CD14-positive monocyte (primary cell): ENCODE data around the gene CAMSAP3. TPM values are rescaled to one million over a fixed set of nuclear protein-coding genes. Genes with fewer than 3 reads are reported as not detected.

Source experiments
- DNase-seq, 3 donors: peaks; one replicate each; pipeline ENCODE4 v3.0.0-alpha.2; 2011 to 2022
- H2AFZ ChIP-seq: 2 replicates; pipeline ENCODE4 v1.6.0; 2012; ENCODE audit warnings: mild to moderate bottlenecking, low read depth, low read length, inconsistent platforms; ENCODE audit not compliant: insufficient read depth, poor library complexity, severe bottlenecking
- H3K27ac ChIP-seq, 2 donors: 1 replicate in 1 of 2; 2 replicates in 1 of 2; pipeline ENCODE4 v1.5.1; 2012 to 2013; ENCODE audit warnings: low read length in 2 of 2, control low read depth in 1 of 2, inconsistent platforms in 1 of 2, low read depth in 1 of 2, mild to moderate bottlenecking in 1 of 2
- H3K27me3 ChIP-seq, 2 donors: one replicate each; pipeline versions ENCODE4 v1.6.0 to v1.6.1; 2011 to 2013; ENCODE audit warnings: low read length in 2 of 2; ENCODE audit not compliant: control insufficient read depth in 2 of 2, insufficient read depth in 2 of 2
- H3K36me3 ChIP-seq, 2 donors: replicated peaks in 1 of 2; 1 replicate in 1 of 2; 2 replicates in 1 of 2; pipeline versions ENCODE4 v1.5.1 to v1.6.1; 2012 to 2013; ENCODE audit warnings: low read length in 2 of 2, control low read depth in 1 of 2, inconsistent platforms in 1 of 2, mild to moderate bottlenecking in 1 of 2; ENCODE audit not compliant: insufficient read depth in 2 of 2, control insufficient read depth in 1 of 2
- H3K4me1 ChIP-seq, 2 donors: 1 replicate in 1 of 2; 2 replicates in 1 of 2; pipeline versions ENCODE4 v1.5.1 to v1.6.1; 2012 to 2013; ENCODE audit warnings: low read length in 2 of 2, control low read depth in 1 of 2, inconsistent platforms in 1 of 2, mild to moderate bottlenecking in 1 of 2, moderate library complexity in 1 of 2; ENCODE audit not compliant: insufficient read depth in 2 of 2, control insufficient read depth in 1 of 2
- H3K4me2 ChIP-seq: replicated peaks from 2 replicates; pipeline ENCODE3; 2012; ENCODE audit warnings: low read length, moderate library complexity, mild to moderate bottlenecking; ENCODE audit not compliant: poor library complexity, severe bottlenecking; ENCODE audit errors: extremely low read depth
- H3K4me3 ChIP-seq, 3 experiments: fragments of 200-600 bp in 1 of 3; sonication (generic) in 1 of 3; replicated peaks in 1 of 3; 1 replicate in 2 of 3; 2 replicates in 1 of 3; pipeline ENCODE4 v1.5.1; 2011 to 2013; ENCODE audit warnings: low read length in 3 of 3, mild to moderate bottlenecking in 3 of 3, control low read depth in 2 of 3, low read depth in 2 of 3, inconsistent platforms in 1 of 3, moderate library complexity in 1 of 3
- H3K79me2 ChIP-seq: 2 replicates; pipeline ENCODE4 v1.6.0; 2012; ENCODE audit warnings: mild to moderate bottlenecking, control low read depth, inconsistent platforms, low read length, moderate library complexity; ENCODE audit not compliant: insufficient read depth
- H3K9ac ChIP-seq: 2 replicates; pipeline ENCODE4 v1.6.0; 2017; ENCODE audit warnings: low read length, mild to moderate bottlenecking; ENCODE audit not compliant: insufficient read depth, poor library complexity, severe bottlenecking
- H3K9me3 ChIP-seq, 2 donors: replicated peaks in 1 of 2; 1 replicate in 1 of 2; 2 replicates in 1 of 2; pipeline versions ENCODE4 v1.5.1 to v1.6.1; 2012 to 2013; ENCODE audit warnings: low read length in 2 of 2, control low read depth in 1 of 2; ENCODE audit not compliant: control insufficient read depth in 1 of 2, insufficient read depth in 1 of 2
- H4K20me1 ChIP-seq: 2 replicates; pipeline ENCODE4 v1.6.0; 2012; ENCODE audit warnings: mild to moderate bottlenecking, low read length, control low read depth, moderate library complexity; ENCODE audit not compliant: insufficient read depth
- H3K27ac Mint-ChIP-seq, 7 donors: one replicate each; pipeline ENCODE4 v1.8.0; 2020; ENCODE audit warnings: mild to moderate bottlenecking in 7 of 7, mixed read lengths in 7 of 7, moderate library complexity in 6 of 7, inconsistent platforms in 2 of 7
- H3K27me3 Mint-ChIP-seq, 3 donors: one replicate each; pipeline ENCODE4 v1.8.0; 2021 to 2022; ENCODE audit warnings: low read depth in 3 of 3, mild to moderate bottlenecking in 3 of 3, mixed read lengths in 3 of 3, moderate library complexity in 3 of 3, inconsistent platforms in 1 of 3
- H3K36me3 Mint-ChIP-seq, 2 donors: one replicate each; pipeline ENCODE4 v1.8.0; 2020; ENCODE audit warnings: mixed read lengths in 2 of 2, inconsistent platforms in 1 of 2, mild to moderate bottlenecking in 1 of 2
- H3K4me1 Mint-ChIP-seq: one replicate; pipeline ENCODE4 v1.8.0; 2020; ENCODE audit warnings: mild to moderate bottlenecking, mixed read lengths
- H3K4me3 Mint-ChIP-seq, 2 donors: one replicate each; pipeline ENCODE4 v1.8.0; 2020; ENCODE audit warnings: mild to moderate bottlenecking in 2 of 2, mixed read lengths in 2 of 2, moderate library complexity in 1 of 2
- H3K9me3 Mint-ChIP-seq, 7 donors: one replicate each; pipeline ENCODE4 v1.8.0; 2020 to 2022; ENCODE audit warnings: mixed read lengths in 7 of 7, mild to moderate bottlenecking in 6 of 7, moderate library complexity in 6 of 7, inconsistent platforms in 2 of 7
- whole genome bisulfite sequencing: methylation state at CpG from one replicate; pipeline ENCODE4 v1.1.5; 2013; ENCODE audit warnings: missing lambda C conversion rate; ENCODE audit not compliant: insufficient coverage; 5-methylcytosine and 5-hydroxymethylcytosine counted together
- intact Hi-C, 2 donors: fragments of 100-400 bp; cut with micrococcal nuclease; formaldehyde crosslinking; loops; one replicate each; pipeline versions ENCODE4 v1.15.0 to v1.15.1; 2023
- polyA plus RNA-seq, 3 donors: library from polyadenylated mRNA; depleted of rRNA in 1 of 3; unstranded in 2 of 3; stranded (reverse) in 1 of 3; fragments of 300-500 nt in 2 of 3; fragments of >200 nt in 1 of 3; fragmentation: Illumina TruSeq in 2 of 3; gene quantifications; 1 replicate in 2 of 3; 2 replicates in 1 of 3; pipeline ENCODE4 v1.2.3, GENCODE V29; 2012 to 2021
- TF ChIP-seq, protein P1 (sequence below): fragments of 200-600 bp; IDR thresholded peaks from one replicate; pipeline ENCODE4 v1.8.0; 2022; ENCODE audit warnings: antibody characterized with exemption, mild to moderate bottlenecking

The CAMSAP3 gene
- polyA plus RNA-seq, 3 donors, result 0.05 TPM; not detected in 2

DNA sequence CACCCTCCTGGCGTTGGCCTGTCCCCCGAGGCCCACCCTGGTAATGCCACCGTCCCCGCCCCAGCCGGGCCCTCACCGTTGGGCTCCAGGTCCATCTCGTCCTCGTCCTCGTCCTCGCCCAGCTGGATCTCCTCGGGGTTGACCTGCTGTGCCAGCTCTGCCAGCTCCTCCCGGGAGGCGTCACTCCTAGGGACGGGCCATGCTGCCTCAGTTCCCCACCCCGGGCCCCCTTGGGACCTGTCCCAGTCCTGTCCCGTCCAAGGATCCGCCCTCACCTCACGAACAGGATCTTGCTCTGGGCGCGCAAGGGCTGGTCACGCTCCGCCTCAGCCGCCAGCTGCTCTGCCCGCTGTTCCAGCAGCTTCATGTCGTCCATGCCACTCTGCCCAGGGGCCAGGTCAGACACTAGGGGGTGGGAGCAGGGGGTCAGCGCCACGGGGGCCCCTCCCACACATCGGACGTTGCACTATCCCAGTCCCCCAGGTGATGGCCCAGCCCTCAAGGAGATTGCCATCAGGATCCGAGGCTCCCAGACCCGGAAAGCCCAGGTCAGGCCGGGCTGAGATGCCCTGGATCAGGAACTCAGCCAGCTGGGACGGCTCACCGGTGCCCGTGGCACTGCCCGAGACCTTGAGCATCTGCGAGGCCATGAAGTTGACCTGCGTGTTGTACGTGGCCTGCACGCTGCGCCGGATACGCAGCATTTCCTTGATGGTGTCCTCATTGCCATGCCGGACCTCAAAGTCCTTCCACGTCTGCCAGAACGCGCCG lies 24.2 kb downstream of the CAMSAP3 start:
- TF ChIP-seq, protein P1, sequence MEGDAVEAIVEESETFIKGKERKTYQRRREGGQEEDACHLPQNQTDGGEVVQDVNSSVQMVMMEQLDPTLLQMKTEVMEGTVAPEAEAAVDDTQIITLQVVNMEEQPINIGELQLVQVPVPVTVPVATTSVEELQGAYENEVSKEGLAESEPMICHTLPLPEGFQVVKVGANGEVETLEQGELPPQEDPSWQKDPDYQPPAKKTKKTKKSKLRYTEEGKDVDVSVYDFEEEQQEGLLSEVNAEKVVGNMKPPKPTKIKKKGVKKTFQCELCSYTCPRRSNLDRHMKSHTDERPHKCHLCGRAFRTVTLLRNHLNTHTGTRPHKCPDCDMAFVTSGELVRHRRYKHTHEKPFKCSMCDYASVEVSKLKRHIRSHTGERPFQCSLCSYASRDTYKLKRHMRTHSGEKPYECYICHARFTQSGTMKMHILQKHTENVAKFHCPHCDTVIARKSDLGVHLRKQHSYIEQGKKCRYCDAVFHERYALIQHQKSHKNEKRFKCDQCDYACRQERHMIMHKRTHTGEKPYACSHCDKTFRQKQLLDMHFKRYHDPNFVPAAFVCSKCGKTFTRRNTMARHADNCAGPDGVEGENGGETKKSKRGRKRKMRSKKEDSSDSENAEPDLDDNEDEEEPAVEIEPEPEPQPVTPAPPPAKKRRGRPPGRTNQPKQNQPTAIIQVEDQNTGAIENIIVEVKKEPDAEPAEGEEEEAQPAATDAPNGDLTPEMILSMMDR, result no peak
- Histone ChIP-seq H2AFZ (no peak overlapping the region), H3K9ac (no peak overlapping the region), H3K4me3 (no peak overlapping the region), H3K27me3 (no peaks in the 10 kb centered on the region), H3K4me2 (no peak overlapping the region), H3K27ac (no peak overlapping the region), H3K79me2 (no peaks in the 10 kb centered on the region), H3K9me3 (no peaks in the 10 kb centered on the region), H4K20me1 (peaks cover 4% of the 10 kb centered on the region), H3K36me3 (peaks cover 55 to 67% of the 10 kb centered on the region in 2 donors), H3K4me1 (peaks cover 0 to 14% of the 10 kb centered on the region in 2 donors)
- H3K4me3 Mint-ChIP-seq, result no peak overlapping the region
- intact Hi-C loops, result loop anchor here in 1 of 2 donors (10.0 kb wide), 1 partner anchor 225 kb away; no protein-coding TSS in a partner anchor
- H3K27ac Mint-ChIP-seq, result no peak overlapping the region
- no peak for DNase-seq
- H3K27me3 Mint-ChIP-seq, result peaks cover 0 to 2% (median 2%) of the 10 kb centered on the region in 3 donors
- H3K9me3 Mint-ChIP-seq, result peaks cover 0 to 7% (median 0%) of the 10 kb centered on the region in 7 donors
- peaks cover 59 to 74% of the 10 kb centered on the region in 2 donors for H3K36me3 Mint-ChIP-seq
- H3K4me1 Mint-ChIP-seq, result peaks cover 17% of the 10 kb centered on the region
- WGBS, result 97% methylated on average over 40 of the region's 48 CpGs

DNA sequence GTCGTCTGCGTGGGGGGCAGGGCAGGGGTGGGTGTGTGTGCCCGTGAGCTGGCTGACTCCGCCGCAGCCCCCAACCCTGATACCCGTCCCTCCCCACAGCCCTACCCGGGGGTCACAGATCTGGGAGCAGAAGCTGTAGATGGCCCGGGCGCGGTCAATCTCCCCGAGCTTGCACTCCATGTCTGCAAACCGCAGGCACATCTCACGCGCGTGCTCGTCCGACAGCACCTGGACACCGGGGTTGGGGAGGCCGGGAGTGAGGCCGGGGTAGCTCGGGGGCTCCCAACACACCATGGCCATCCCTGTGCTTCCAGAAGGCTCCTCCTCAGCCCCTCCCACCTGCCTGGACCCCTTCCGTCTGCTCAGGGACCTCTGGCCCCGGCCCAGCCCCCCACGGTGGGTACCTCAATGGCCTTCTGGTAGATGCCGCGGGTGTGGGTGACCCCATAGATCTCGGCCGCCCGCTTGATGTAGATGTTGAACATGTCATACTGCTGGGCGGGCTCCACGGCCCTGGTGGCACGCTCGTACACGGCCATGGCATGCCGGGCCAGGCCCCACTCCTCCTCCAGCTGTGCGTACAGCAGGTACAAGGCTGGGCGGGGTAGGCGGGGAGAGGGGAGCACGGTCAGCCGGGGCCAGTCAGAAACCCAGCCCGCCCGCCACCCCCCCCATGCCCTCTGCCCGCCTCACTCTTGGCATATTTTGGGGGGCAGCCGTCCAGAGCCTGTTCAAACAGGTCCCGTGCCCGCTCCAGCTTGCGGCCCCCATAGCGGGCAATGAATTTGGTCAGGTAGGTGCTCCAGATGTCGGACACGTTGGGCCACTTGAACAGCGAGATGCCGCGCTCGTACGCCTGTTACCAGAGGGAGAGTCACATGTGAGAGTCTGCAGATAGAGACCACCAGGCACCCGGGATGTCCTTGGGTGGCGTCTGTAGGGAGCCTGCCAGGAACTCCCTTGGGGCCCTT lies 25.1 kb downstream of the CAMSAP3 start:
- Histone ChIP-seq H3K9ac (no peak overlapping the region), H3K4me2 (no peak overlapping the region), H2AFZ (no peak overlapping the region), H4K20me1 (peaks cover 4% of the 10 kb centered on the region), H3K79me2 (no peaks in the 10 kb centered on the region), H3K27me3 (no peaks in the 10 kb centered on the region), H3K9me3 (no peaks in the 10 kb centered on the region), H3K4me3 (no peak overlapping the region), H3K4me1 (peaks cover 0 to 14% of the 10 kb centered on the region in 2 donors), H3K36me3 (peaks cover 62 to 76% of the 10 kb centered on the region in 2 donors), H3K27ac (no peak overlapping the region)
- Mint-ChIP-seq H3K4me3 (no peak overlapping the region), H3K27me3 (peaks cover 0 to 2% (median 2%) of the 10 kb centered on the region in 3 donors), H3K27ac (no peak overlapping the region), H3K4me1 (peaks cover 17% of the 10 kb centered on the region), H3K36me3 (peaks cover 62 to 82% of the 10 kb centered on the region in 2 donors), H3K9me3 (peaks cover 0 to 7% (median 0%) of the 10 kb centered on the region in 7 donors)
- WGBS, result 97% methylated on average over 44 of the region's 57 CpGs
- no peak for DNase-seq
- TF ChIP-seq, protein P1, result no peak
- intact Hi-C loops, result loop anchor here in 1 of 2 donors (10.0 kb wide), 1 partner anchor 226 kb away; no protein-coding TSS in a partner anchor
